Dedifferentiated amniotic fluid mesenchymal stem cell (primary cell): ENCODE results near the gene FMN2.
"Not testable (repeated sequence)": the region's sequence is repeated elsewhere in the genome, so short reads cannot be mapped to it uniquely, and the experiment has no call there.

Experiments
- DNase-seq: peaks from one replicate; pipeline ENCODE4 v3.0.0-alpha.2; 2016; ENCODE audit errors: extremely low spot score

FMN2 gene

DNA sequence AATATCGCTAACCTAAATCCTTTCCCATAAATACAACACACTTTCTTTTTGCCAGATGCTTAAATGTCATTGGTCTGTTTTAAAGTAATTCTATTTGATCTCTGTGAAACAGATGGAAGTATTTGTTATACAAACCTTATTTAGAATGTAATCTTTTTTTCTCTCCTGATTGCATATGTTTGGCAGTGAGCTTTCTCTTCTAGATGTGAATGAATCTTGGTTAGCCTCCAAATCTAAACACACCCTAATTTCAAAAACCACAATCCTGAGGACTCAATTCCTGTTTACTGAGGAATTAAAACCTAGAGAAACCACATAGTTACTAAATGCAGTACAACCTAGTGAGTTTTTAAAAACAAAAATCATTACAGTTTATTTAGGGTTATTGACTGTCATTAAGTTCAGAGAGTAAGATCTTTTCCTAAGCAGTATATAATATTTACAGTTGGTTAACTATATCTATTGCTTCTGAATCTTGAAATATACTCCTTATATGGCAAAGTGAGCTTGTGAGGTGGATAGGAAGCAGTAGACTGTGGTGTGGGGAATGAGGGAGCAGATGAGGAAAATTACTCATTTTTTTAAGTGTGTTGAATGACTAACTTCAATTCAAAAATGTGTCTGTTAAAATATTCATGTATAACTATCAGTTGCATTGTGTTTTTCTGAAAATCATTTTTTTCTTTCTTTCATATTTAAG lies 218.7 kb downstream of the FMN2 start:
- peak; percentile 75 for DNase-seq

DNA sequence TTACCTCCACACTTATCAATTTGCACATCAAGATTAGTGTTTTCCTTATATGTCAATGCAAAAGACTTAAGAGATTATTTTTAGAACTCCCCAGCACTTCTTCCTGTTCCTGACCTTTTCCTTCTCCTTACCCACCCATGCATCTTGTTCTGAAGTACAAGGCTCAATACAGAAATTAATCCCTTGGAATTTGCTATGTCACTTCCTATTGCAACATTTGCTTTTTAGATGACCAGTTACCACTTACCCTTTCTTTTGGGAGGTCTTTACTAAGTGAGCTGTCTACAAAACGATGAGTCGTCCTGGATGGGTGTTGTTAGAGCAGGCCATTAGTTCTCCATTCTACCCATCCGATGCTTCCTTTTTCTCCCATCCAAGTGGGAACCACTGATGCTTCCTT lies 221.2 kb downstream of the FMN2 start:
- peak; percentile 82 for DNase-seq

DNA sequence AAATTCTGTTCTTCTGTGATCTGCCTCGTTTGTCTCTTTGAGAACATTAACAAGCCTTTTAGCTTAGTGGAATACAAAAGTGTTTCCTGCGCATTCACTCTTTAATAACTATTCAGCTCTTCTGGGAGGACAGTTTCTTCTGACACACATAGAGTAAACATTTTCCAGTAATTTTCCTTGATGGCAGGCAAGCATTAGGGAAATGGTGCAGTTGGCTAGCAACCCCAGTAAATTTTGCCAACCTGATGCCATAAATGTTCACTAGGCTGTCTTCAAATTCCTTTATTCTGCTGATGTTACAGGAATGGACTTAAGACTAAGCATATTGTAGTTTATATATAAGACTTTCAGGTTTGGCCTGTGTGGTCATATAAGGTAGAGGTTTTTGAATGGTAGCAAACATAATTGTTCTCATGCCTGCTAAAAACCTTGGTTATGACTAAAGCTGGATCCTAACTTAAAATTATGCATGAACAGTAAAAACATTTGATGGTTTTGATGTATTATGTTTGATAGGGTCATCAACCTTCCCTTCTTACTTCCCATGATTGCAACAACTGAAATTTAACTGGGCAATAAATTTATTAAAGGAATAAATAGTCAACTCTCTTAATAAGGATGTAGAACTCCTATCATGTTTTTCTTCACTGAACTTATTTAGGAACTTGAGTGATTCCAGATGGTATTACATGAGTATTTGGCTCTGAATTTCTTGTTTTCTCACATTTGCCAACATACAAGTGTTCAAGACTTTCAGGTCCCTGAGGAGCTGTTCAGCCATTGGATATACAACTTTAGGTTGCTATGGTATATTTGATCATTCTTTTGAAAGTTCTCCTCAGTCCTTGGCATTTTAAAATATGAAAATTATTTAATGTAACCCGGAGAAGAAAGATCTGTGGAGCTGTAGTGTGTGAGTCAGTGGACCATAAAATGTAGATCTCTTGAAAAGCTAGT lies 223.4 kb downstream of the FMN2 start:
- peak; percentile 33 for DNase-seq

DNA sequence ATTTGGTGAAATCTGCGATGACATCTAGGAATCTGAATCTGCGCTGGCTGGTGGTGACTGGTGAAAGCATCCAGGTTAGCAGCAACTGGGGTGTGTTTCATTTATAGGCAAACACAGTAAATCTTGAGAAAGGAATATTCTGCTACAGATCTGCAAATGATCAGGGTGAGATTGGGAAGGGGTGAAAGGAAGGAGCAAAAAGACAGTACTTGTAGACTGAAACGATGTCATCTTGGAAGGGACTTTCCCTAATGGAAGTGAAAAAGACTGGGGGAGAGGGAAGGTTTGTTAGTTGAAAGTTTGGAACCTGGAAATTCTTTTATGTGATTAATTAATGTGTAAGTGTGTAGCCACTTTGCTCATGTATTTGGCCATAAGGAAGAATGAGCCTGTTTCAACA lies 228.3 kb downstream of the FMN2 start:
- no peak for DNase-seq

DNA sequence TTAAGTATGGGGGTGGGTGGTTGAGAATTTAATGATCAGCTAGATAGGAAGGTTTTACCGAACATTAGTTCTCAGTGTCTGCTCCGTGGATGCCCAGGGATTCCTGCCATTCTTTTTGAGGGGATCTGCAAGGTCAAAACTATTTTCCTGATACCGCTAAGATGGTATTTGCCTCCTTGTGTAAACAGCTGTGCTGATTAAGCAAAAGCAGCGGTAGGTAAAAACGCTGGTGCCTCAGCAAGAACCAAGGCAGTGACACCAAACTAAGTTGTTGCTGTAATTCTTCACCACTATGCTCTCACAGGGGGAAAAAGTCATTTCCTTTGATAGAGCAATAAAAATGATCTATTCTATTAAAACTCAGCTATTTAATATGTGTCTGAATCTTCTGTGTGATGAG lies 229.0 kb downstream of the FMN2 start:
- no peak for DNase-seq

DNA sequence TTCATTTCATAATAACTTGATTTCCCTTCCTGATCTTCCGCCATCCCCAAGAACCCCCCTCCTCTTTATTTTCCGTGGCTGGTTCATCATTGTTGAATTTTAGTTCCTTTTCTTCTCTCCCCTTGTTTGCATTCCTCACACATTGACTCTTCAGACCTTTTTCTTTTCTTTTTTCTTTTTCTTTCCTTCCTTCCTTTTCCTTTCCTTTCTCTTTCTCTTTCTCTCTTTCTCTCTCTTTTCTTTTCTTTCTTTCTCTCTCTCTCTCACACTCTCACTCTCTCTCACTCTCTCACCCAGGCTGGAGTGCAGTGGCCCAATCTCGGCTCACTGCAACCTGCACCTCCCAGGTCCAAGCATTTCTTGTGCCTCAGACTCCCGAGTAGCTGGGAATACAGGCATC lies 231.3 kb downstream of the FMN2 start:
- no peak for DNase-seq

DNA sequence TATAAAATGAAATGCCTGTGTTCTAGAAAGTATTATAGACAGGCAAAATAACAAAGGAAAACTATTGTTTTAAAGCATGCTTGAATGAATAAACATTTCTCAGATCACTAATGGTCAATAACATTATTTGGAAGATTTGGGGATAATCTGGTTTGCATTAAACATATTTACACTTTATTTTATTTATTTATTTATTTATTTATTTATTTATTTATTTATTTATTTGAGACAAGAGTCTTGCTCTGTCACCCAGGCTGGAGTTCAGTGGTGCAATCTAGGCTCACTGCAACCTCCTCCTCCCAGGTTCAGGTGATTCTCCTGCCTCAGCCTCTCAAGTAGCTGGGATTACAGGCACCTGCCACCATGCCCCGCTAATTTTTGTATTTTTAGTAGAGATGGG lies 236.7 kb downstream of the FMN2 start:
- DNase-seq, result not testable (repeated sequence)

DNA sequence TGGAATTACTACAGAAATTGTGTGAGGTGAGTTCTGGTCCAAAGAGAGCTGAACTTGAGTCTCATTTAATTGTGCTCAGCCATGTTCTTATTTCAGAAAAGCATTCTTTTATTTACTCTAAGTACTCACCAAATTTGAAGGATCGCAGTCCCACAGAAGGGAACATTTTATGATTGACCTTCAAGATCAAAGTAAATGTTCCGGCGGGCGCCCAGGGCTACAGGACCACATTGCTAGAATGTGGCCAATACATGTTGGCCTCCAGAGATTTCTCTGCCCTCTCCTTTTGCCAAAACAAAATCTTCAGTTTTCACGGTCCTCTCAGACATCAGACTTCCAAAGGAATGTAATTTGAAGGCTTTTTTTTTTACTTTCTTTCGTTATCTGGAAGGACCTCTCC lies 237.8 kb downstream of the FMN2 start:
- no peak for DNase-seq

DNA sequence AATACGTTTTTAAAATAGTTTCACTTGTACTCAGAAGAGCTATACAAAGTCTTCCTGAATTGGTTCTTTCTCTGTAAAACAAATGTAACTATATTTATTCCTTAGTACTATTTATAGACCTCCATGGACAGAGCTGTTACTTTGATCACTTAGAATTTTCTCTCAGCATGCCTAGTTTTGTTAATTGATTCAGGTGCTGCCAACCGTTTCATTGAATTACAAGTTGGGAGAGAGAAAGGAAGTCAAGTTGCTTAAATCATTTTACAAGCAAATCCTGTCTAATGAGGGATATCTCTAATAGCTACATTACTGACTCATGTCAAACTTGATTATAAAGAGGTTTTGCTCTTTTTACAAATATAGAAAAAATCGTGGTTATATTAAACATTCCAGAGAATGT lies 241.0 kb downstream of the FMN2 start:
- no peak for DNase-seq

DNA sequence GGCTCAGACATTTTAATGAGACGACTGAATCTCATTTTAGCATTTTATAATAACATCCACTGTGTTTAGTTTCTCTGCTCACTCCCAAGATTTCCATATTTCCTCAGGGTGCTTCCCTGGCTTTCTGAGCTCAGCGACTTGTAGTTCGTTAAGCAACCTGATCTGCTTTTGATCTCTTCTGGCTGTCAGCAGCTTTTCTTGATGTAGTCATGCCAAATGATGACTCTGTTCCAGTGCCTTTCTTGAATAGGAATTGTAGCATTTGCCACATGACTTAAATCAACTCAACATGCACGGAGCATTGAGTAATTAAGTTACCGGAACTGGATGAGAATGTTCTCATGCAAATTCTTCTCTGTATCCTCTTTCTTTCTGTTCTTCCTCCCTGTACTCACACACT lies 246.1 kb downstream of the FMN2 start:
- peak; percentile 93 for DNase-seq

DNA sequence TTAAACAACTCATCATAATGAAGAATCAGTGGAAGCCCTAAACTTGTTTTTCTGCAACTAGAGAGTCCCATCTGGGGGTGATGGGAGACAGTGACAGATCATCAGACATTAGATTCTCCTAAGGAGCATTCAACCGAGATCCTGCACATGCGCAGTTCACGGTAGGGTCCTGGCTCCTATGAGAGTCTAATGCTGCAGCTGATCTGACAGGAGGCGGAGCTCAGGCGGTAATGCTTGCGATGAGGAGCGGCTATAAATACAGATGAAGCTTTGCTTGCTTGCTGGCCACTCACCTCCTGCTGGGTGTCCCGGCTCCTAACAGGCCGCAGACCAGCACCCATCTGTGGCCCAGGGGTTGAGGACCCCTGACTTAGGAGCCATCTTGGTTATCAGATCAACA lies 247.2 kb downstream of the FMN2 start:
- DNase-seq, result no peak

DNA sequence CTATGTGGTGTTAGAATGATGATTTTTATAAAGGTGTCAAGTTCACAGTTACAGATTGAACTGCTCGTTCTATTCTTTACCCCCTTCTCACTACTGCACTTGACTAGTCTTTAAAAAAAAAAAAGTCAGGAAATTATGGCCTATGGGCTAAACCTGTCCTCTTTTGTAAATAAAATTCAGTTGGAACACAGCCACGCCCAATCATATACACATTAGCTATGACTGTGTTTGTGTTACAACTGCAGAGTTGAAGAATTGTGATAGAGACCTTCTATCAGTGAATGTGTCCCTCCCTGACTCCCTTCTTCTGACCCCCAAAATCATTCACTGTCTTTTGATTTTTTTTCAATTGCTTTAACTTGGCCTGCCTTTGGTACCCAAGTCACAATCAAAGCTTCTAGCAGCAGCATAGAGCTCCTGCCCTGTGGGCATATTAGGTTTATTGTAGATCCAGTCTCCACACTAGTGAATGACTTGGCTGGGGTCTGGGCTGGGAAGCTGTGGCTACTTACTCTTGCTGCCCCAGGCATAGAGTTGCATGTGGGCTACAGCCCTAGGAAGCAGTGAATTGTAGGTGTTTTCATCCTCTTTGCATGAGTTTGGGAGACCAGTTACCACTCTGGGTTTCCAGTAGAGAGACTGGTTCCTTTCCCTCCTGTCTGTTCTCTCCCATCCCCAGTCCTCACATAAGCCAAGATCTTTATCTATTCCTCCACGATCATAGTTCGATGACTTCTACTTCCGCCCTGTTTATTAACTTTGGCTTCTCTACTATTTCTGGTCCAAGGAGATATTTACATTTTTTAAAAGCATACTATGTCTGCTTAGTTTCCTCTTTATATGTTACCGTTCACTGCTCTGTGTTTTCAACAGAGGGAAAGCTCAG lies 249.9 kb downstream of the FMN2 start:
- DNase-seq, result no peak

DNA sequence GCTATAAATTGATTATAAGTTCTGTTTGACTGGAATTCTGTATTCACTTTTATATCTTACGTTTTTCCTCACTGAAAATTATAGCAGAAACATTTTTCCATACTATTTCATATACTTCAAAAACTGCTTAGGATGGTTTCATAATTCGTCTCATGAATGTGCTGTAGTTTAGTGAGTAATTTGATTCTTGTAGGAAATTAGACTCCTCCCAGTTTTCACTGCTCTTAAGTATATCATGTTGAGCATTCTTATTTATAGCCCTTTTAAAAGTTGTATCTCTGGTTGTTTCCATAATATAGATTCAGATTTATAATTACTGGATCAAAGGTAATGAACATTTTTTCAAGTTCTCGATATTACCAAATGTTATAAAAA lies 250.6 kb downstream of the FMN2 start:
- no peak for DNase-seq

DNA sequence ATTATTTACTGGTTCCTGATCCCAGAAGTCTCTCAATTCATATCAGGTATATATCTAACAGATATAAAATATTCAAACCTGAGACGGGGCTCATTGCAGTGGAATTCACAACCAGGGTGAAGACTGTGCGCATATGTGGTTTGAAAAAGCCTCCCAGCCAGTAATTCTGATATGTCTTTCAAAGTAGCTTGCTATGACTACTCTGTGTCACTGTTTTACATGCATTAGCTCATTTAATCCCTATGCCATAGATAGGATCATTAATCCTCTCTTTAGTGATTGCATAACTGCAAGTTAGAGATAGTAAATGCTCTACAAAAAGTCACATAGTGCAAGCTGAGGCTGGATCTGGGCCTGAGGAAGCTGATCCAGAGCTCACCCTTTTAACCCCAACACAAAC lies 251.4 kb downstream of the FMN2 start:
- no peak for DNase-seq

DNA sequence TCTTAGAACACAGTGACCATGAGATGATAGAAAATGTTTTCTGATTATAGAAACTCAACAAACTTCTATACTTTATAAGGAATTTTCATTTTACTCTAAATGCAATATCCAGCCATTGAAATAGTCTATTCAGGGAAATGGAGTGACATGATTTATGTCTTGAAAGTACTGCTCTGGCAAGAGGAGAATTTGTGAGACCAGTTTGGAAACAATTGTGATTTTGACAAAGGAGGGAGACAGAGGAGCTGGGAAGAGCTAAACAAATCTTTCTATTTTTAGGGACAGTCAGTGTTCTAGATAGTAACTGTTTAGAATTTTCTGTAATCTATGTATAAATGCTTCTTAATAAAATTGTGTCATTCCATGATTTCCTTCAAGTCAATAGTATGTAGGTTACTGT lies 252.3 kb downstream of the FMN2 start:
- no peak for DNase-seq

DNA sequence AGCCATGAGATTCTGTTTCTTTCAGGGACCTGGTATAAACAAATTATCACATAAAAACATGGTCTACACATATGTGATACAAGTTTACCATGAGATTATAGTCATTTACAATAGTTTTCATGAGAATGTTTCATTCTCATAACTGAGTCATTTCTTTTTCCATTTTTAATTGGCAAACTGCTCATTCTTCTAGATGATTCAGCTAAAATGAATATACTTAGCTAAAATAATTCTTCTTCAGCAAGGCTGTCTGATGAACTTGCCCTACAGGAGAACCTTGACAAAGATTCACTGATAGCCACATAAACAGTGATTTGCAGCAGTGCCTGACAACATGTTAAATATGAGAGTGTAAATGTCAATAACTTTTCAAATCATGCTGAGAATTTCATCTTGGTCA lies 253.2 kb downstream of the FMN2 start:
- peak; percentile 38 for DNase-seq

DNA sequence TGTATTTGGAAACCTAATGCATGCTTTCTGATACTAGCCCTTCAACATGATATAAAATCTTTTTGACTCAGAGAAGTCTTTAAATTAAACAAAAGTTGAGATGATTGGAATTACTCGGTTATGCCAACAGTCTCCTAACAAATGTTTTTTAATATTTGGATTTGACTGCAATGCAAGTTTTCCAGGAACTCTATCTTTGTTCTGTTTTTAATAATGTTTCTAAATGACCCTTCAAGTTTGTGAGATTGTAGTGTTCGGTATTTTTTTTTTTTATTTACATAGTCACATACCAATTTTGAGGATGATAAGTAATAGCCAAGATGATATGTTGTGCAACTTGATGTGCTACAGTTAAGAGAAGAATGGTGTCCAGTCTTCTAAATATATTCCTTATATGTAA lies 258.0 kb downstream of the FMN2 start:
- no peak for DNase-seq

DNA sequence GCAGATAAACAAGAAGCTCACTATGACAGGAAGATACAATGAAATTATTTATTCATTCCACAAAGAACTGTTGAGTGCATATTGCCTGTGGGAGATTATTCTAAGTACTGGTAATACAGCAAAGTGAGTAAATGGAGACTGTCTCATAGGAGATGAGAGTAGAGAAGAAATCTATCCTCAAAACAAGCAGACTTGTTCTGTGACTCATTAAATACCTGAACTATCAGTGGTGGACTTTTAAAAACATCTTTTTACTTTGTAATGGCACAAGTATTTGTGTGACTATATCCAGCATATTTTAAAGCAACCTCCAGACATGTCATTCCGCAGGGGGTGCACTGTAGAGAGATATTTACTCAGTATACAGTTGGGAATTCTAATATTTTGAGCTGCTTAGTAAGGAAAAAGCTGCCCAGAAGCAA lies 259.2 kb downstream of the FMN2 start:
- DNase-seq, result peak; percentile 42

DNA sequence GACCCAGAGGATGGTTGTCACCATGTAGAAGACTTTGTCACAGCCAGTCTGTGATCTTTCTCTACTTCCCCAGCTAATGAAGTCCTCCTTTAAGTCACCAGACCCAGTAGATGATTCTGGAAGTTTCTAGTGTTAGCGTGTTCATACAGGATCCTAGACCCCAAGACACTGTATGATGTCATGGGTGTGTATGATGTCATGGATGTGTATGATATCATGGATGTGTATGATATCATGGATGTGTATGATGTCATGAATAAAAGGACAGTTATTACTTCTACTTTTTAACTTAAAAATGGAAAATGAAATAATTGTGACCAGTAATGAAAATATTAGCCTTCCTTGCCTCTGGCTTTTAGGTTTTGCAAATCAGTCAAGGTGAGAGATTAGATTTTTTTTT lies 260.0 kb downstream of the FMN2 start:
- DNase-seq, result no peak

DNA sequence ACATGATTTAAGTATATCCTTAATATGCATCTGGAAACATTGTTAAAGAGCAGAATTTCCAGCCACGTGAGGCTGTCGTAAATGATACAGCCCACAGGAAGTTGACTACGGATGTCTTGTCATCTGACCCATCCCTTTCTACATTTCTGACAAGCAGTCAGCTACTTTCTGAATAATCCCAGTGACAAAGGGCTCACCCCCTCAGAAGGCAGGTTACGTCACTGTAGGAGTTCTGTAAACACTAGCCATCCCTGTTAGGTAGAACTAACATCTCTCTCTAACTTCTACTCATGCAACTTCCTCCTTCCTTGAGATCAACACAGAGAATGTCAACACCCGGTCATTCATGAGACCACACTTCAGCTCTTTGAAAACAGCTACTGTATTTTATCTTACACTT lies 261.1 kb downstream of the FMN2 start:
- DNase-seq, result no peak

DNA sequence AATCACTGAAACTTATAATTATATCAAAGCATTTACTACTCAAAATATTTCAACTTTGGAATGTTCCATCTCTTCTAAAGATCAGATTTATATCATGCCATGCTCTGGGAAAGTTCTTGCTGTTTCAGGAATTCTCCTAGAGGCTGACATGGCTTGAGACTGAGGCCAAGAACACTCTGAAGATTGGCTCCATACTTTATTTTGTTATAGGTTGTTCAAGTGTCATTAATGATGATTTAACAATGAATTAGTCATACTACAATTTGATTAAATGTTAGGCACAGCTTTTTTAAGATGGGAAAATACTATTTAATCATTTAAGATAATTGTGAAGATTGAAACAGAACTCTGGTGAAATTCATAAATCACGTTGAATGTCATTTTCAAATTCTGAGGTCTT lies 264.9 kb downstream of the FMN2 start:
- DNase-seq, result no peak

DNA sequence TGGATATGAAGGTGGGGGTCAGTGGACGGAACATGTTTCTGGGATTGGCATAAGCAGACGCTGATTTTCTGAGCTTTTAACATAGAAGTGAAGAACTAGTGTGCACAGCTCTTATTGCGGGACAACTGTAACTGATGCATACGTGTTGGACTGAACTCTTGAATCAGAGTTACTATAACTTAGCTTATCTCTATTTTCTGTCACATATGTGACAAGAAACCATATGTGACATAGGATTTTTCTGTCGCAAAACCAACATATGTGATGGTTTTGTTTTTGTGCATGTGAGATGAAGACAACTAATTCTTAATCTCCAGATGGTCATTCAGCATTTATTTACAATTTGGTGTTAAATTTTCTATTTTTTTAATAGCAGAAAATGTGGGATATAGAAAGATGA lies 270.4 kb downstream of the FMN2 start:
- no peak for DNase-seq
